WTC11 (cell line): Measurements from ENCODE around the gene EHMT1. TPM values are rescaled to one million over a fixed set of nuclear protein-coding genes. Genes with fewer than 3 reads are reported as not detected.

Experiments
- ATAC-seq: fragments of 200-7000 bp; cut with Tn5 transposase; 2 replicates; pipeline ENCODE4 v1.10.0; 2021; ENCODE audit warnings: mild to moderate bottlenecking, moderate library complexity
- CTCF ChIA-PET: fragments of 300-600 bp; sonication (Branson Sonifier 250); formaldehyde crosslinking; loops from one replicate; lab custom pipeline; 2021; ENCODE audit warnings: antibody characterized with exemption; lab: Charles Lee
- POLR2A ChIA-PET: fragments of 350-600 bp; sonication (Branson Sonifier 250); formaldehyde crosslinking; loops from one replicate; lab custom pipeline; 2021; ENCODE audit warnings: antibody characterized with exemption; lab: Charles Lee
- DNase-seq: peaks from one replicate; pipeline ENCODE4 v3.0.0; 2021; ENCODE audit warnings: low spot score
- H3K27ac Mint-ChIP-seq: 2 replicates; pipeline ENCODE4 v1.8.0; 2021; ENCODE audit warnings: mixed read lengths
- H3K27me3 Mint-ChIP-seq: 2 replicates; pipeline ENCODE4 v1.8.0; 2021; ENCODE audit warnings: low read depth, mild to moderate bottlenecking, moderate library complexity, mixed read lengths
- H3K36me3 Mint-ChIP-seq: 2 replicates; pipeline ENCODE4 v1.8.0; 2021; ENCODE audit warnings: mixed read lengths
- H3K4me1 Mint-ChIP-seq: 2 replicates; pipeline ENCODE4 v1.8.0; 2022; ENCODE audit warnings: mixed read lengths
- H3K4me3 Mint-ChIP-seq: 2 replicates; pipeline ENCODE4 v1.8.0; 2021; ENCODE audit warnings: mild to moderate bottlenecking, moderate library complexity, mixed read lengths
- H3K9me3 Mint-ChIP-seq: 2 replicates; pipeline ENCODE4 v1.8.0; 2021; ENCODE audit warnings: mixed read lengths
- ATF1 ChIP-seq: sonication (generic); formaldehyde crosslinking; IDR thresholded peaks from 2 replicates; pipeline ENCODE4 v1.8.1; 2023; ENCODE audit warnings: mild to moderate bottlenecking, moderate library complexity, missing genetic modification reagents
- ELF4 ChIP-seq: sonication (generic); formaldehyde crosslinking; IDR thresholded peaks from 2 replicates; pipeline ENCODE4 v1.8.1; 2022; ENCODE audit warnings: low read depth, mild to moderate bottlenecking, moderate library complexity, missing genetic modification reagents
- GRHL2 ChIP-seq: fragments of 250-450 bp; sonication (Bioruptor Pico); IDR thresholded peaks from 2 replicates; pipeline ENCODE4 v1.8.0; 2022; ENCODE audit warnings: mild to moderate bottlenecking, moderate library complexity; ENCODE audit not compliant: insufficient replicate concordance, severe bottlenecking
- IRF2 ChIP-seq: sonication (generic); formaldehyde crosslinking; IDR thresholded peaks from 2 replicates; pipeline ENCODE4 v1.8.0; 2022; ENCODE audit warnings: low read depth, missing genetic modification reagents, borderline replicate concordance
- JAZF1 ChIP-seq: fragments of 250-450 bp; sonication (Bioruptor Pico); IDR thresholded peaks from 2 replicates; pipeline ENCODE4 v1.9.0; 2021; ENCODE audit warnings: moderate library complexity, mild to moderate bottlenecking, inconsistent platforms
- NFE2L1 ChIP-seq: sonication (generic); formaldehyde crosslinking; IDR thresholded peaks from 2 replicates; pipeline ENCODE4 v1.8.1; 2023; ENCODE audit warnings: missing genetic modification reagents
- TCF7 ChIP-seq: sonication (generic); formaldehyde crosslinking; IDR thresholded peaks from 2 replicates; pipeline ENCODE4 v1.8.0; 2022; ENCODE audit warnings: mild to moderate bottlenecking, low read depth, missing genetic modification reagents, moderate library complexity
- TEAD4 ChIP-seq: sonication (generic); formaldehyde crosslinking; IDR thresholded peaks from 2 replicates; pipeline ENCODE4 v1.8.0; 2022; ENCODE audit warnings: mild to moderate bottlenecking, missing genetic modification reagents
- ZBTB21 ChIP-seq: sonication (generic); formaldehyde crosslinking; IDR thresholded peaks from 2 replicates; pipeline ENCODE4 v1.8.1; 2023; ENCODE audit warnings: mild to moderate bottlenecking, missing genetic modification reagents, borderline replicate concordance
- ZNF121 ChIP-seq: sonication (generic); formaldehyde crosslinking; IDR thresholded peaks from 2 replicates; pipeline ENCODE4 v1.8.0; 2023; ENCODE audit warnings: missing genetic modification reagents
- ZNF263 ChIP-seq: sonication (generic); formaldehyde crosslinking; IDR thresholded peaks from 2 replicates; pipeline ENCODE4 v1.8.1; 2022; ENCODE audit warnings: low read depth, mild to moderate bottlenecking, moderate library complexity, missing genetic modification reagents
- ZNF416 ChIP-seq: fragments of 250-450 bp; sonication (Bioruptor Pico); IDR thresholded peaks from 2 replicates; pipeline ENCODE4 v1.9.0; 2021; ENCODE audit warnings: mild to moderate bottlenecking, inconsistent platforms
- total RNA-seq: library from RNA; stranded (reverse); gene quantifications from 3 replicates; pipeline ENCODE4 v1.2.3, GENCODE V29; 2021
- TF ChIP-seq, protein P1 (sequence below): sonication (generic); formaldehyde crosslinking; IDR thresholded peaks from 2 replicates; pipeline ENCODE4 v1.8.1; 2022; ENCODE audit warnings: low read depth, mild to moderate bottlenecking, moderate library complexity, missing genetic modification reagents, borderline replicate concordance
- TF ChIP-seq, protein P2 (sequence below): sonication (generic); formaldehyde crosslinking; IDR thresholded peaks from 2 replicates; pipeline ENCODE4 v1.8.0; 2022; ENCODE audit warnings: missing genetic modification reagents
- TF ChIP-seq, protein P3 (sequence below): sonication (generic); formaldehyde crosslinking; IDR thresholded peaks from 2 replicates; pipeline ENCODE4 v1.8.1; 2023; ENCODE audit warnings: mild to moderate bottlenecking, missing genetic modification reagents, borderline replicate concordance
- TF ChIP-seq, protein P4 (sequence below): fragments of 250-450 bp; sonication (Bioruptor Pico); IDR thresholded peaks from 2 replicates; pipeline ENCODE4 v1.9.0; 2021; ENCODE audit warnings: moderate library complexity, mild to moderate bottlenecking, inconsistent platforms, borderline replicate concordance
- TF ChIP-seq, protein P5 (sequence below): sonication (generic); formaldehyde crosslinking; IDR thresholded peaks from 2 replicates; pipeline ENCODE4 v1.8.1; 2023; ENCODE audit warnings: mild to moderate bottlenecking, missing genetic modification reagents
- TF ChIP-seq, protein P6 (sequence below): sonication (generic); formaldehyde crosslinking; IDR thresholded peaks from 2 replicates; pipeline ENCODE4 v1.8.1; 2022; ENCODE audit warnings: mild to moderate bottlenecking, missing genetic modification reagents, moderate library complexity, borderline replicate concordance
- TF ChIP-seq, protein P7 (sequence below): sonication (generic); formaldehyde crosslinking; IDR thresholded peaks from 2 replicates; pipeline ENCODE4 v1.8.1; 2023; ENCODE audit warnings: mild to moderate bottlenecking, missing genetic modification reagents

Gene EHMT1
- total RNA-seq, 1 experiment from 2014 or later = 170 TPM

DNA sequence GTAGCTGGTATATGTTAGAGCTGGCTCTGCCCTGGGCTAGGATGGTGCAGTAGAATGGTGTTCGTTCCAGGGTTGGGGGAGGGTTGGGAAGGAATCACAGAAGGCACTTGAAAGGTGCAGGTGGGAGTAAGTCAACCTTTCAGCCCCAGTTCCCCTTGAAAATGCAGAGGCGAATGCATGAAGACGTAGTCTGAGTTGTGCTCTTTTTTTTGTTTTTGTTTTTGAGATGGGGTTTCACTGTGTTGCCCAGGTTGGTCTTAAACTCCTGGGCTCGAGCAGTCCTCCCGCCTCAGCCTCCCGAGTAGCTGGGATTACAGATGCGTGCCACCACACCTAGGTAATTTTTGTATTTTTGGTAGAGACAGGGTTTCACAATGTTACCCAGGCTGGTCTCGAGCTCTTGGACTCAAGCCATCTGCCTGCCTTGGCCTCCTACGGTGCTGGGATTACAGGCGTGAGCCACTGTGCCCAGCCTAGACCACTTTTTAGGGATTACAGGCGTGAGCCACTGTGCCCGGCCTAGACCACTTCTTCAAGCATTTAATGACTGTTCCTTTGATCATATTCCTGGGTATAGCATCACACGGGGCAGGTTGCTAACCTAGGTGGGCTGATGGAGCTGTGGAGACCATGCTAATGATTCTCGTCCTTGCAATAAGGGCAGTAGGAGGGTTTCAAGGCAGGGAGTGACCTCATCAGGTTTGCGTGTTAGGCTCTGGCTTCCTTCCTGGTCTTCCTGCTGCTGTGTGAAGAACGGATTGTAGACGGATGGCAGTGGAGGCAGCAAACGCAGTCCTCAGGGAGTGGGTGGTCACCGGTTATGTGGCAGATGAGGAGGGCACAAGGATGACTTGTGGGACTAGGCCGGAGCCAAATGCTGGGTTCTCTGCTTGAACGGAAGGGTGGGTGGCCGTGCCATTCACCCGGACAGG lies 13.7 kb downstream of the EHMT1 start:
- TF ChIP-seq TEAD4 (CRISPR knock-in tag) (no peak), NFE2L1 (CRISPR knock-in tag) (no peak)
- TF ChIP-seq, all 79 proteins: peak for 0
- H3K27me3 Mint-ChIP-seq = no peaks in the 10 kb centered on the region
- peaks cover 48% of the 10 kb centered on the region for H3K4me1 Mint-ChIP-seq
- H3K9me3 Mint-ChIP-seq = no peaks in the 10 kb centered on the region
- no peak for DNase-seq
- peaks cover 3% of the 10 kb centered on the region; the same call in 1 of the 2 replicates for H3K36me3 Mint-ChIP-seq
- H3K27ac Mint-ChIP-seq = peak overlapping the region; percentile 88
- ChIA-PET POLR2A (no interaction called here), CTCF (interaction anchor here (1.6 to 1.9 kb wide), 2 partner anchors 41 to 63 kb away, joined by 5 read pairs; no protein-coding TSS in a partner anchor)
- no peak for ATAC-seq
- H3K4me3 Mint-ChIP-seq = no peak overlapping the region

DNA sequence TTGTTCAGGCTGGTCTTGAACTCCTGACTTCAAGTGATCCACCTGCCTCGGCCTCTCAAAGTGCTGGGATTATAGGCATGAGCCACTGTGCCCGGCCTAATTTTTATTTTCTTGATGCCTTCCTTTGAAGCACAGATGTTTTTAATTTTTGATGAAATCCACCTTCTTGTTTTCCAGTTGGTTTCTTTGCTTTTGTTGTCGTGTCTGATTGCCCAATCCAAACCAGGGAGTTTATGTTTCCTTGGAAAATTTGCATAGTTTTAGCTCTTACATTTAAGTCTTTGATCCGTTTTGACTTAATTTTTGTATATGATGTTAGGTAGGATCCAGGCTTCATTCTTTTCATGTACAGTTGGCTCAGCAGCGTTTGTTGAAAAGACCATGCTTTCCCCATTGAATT lies 15.2 kb downstream of the EHMT1 start:
- ChIA-PET POLR2A (no interaction called here), CTCF (no interaction called here)
- H3K4me1 Mint-ChIP-seq = peaks cover 39% of the 10 kb centered on the region
- H3K4me3 Mint-ChIP-seq = no peak overlapping the region
- H3K27ac Mint-ChIP-seq = peak overlapping the region; percentile 52
- H3K36me3 Mint-ChIP-seq = peaks cover 3% of the 10 kb centered on the region; the same call in 1 of the 2 replicates
- no peaks in the 10 kb centered on the region for H3K9me3 Mint-ChIP-seq
- H3K27me3 Mint-ChIP-seq = no peaks in the 10 kb centered on the region; the same call in 1 of the 2 replicates
- no peak for DNase-seq
- no peak for ATAC-seq
- TF ChIP-seq IRF2 (CRISPR knock-in tag) (no peak), ZNF121 (no peak), ZBTB21 (CRISPR knock-in tag) (no peak), JAZF1 (CRISPR knock-in tag) (no peak), GRHL2 (no peak), ATF1 (CRISPR knock-in tag) (no peak), ZNF416 (CRISPR knock-in tag) (no peak), TCF7 (CRISPR knock-in tag) (no peak), ELF4 (CRISPR knock-in tag) (no peak), ZNF263 (CRISPR knock-in tag) (no peak)
- TF ChIP-seq, protein P1, sequence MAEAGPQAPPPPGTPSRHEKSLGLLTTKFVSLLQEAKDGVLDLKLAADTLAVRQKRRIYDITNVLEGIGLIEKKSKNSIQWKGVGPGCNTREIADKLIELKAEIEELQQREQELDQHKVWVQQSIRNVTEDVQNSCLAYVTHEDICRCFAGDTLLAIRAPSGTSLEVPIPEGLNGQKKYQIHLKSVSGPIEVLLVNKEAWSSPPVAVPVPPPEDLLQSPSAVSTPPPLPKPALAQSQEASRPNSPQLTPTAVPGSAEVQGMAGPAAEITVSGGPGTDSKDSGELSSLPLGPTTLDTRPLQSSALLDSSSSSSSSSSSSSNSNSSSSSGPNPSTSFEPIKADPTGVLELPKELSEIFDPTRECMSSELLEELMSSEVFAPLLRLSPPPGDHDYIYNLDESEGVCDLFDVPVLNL (CRISPR knock-in tag) = no peak
- TF ChIP-seq, protein P2, sequence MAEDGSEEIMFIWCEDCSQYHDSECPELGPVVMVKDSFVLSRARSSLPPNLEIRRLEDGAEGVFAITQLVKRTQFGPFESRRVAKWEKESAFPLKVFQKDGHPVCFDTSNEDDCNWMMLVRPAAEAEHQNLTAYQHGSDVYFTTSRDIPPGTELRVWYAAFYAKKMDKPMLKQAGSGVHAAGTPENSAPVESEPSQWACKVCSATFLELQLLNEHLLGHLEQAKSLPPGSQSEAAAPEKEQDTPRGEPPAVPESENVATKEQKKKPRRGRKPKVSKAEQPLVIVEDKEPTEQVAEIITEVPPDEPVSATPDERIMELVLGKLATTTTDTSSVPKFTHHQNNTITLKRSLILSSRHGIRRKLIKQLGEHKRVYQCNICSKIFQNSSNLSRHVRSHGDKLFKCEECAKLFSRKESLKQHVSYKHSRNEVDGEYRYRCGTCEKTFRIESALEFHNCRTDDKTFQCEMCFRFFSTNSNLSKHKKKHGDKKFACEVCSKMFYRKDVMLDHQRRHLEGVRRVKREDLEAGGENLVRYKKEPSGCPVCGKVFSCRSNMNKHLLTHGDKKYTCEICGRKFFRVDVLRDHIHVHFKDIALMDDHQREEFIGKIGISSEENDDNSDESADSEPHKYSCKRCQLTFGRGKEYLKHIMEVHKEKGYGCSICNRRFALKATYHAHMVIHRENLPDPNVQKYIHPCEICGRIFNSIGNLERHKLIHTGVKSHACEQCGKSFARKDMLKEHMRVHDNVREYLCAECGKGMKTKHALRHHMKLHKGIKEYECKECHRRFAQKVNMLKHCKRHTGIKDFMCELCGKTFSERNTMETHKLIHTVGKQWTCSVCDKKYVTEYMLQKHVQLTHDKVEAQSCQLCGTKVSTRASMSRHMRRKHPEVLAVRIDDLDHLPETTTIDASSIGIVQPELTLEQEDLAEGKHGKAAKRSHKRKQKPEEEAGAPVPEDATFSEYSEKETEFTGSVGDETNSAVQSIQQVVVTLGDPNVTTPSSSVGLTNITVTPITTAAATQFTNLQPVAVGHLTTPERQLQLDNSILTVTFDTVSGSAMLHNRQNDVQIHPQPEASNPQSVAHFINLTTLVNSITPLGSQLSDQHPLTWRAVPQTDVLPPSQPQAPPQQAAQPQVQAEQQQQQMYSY = no peak
- TF ChIP-seq, protein P3, sequence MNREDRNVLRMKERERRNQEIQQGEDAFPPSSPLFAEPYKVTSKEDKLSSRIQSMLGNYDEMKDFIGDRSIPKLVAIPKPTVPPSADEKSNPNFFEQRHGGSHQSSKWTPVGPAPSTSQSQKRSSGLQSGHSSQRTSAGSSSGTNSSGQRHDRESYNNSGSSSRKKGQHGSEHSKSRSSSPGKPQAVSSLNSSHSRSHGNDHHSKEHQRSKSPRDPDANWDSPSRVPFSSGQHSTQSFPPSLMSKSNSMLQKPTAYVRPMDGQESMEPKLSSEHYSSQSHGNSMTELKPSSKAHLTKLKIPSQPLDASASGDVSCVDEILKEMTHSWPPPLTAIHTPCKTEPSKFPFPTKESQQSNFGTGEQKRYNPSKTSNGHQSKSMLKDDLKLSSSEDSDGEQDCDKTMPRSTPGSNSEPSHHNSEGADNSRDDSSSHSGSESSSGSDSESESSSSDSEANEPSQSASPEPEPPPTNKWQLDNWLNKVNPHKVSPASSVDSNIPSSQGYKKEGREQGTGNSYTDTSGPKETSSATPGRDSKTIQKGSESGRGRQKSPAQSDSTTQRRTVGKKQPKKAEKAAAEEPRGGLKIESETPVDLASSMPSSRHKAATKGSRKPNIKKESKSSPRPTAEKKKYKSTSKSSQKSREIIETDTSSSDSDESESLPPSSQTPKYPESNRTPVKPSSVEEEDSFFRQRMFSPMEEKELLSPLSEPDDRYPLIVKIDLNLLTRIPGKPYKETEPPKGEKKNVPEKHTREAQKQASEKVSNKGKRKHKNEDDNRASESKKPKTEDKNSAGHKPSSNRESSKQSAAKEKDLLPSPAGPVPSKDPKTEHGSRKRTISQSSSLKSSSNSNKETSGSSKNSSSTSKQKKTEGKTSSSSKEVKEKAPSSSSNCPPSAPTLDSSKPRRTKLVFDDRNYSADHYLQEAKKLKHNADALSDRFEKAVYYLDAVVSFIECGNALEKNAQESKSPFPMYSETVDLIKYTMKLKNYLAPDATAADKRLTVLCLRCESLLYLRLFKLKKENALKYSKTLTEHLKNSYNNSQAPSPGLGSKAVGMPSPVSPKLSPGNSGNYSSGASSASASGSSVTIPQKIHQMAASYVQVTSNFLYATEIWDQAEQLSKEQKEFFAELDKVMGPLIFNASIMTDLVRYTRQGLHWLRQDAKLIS (CRISPR knock-in tag) = no peak
- TF ChIP-seq, protein P4, sequence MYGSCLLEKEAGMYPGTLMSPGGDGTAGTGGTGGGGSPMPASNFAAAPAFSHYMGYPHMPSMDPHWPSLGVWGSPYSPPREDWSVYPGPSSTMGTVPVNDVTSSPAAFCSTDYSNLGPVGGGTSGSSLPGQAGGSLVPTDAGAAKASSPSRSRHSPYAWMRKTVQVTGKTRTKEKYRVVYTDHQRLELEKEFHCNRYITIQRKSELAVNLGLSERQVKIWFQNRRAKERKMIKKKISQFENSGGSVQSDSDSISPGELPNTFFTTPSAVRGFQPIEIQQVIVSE (CRISPR knock-in tag) = no peak
- TF ChIP-seq, protein P5, sequence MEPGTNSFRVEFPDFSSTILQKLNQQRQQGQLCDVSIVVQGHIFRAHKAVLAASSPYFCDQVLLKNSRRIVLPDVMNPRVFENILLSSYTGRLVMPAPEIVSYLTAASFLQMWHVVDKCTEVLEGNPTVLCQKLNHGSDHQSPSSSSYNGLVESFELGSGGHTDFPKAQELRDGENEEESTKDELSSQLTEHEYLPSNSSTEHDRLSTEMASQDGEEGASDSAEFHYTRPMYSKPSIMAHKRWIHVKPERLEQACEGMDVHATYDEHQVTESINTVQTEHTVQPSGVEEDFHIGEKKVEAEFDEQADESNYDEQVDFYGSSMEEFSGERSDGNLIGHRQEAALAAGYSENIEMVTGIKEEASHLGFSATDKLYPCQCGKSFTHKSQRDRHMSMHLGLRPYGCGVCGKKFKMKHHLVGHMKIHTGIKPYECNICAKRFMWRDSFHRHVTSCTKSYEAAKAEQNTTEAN = no peak
- TF ChIP-seq, protein P6, sequence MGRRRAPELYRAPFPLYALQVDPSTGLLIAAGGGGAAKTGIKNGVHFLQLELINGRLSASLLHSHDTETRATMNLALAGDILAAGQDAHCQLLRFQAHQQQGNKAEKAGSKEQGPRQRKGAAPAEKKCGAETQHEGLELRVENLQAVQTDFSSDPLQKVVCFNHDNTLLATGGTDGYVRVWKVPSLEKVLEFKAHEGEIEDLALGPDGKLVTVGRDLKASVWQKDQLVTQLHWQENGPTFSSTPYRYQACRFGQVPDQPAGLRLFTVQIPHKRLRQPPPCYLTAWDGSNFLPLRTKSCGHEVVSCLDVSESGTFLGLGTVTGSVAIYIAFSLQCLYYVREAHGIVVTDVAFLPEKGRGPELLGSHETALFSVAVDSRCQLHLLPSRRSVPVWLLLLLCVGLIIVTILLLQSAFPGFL (CRISPR knock-in tag) = no peak
- TF ChIP-seq, protein P7, sequence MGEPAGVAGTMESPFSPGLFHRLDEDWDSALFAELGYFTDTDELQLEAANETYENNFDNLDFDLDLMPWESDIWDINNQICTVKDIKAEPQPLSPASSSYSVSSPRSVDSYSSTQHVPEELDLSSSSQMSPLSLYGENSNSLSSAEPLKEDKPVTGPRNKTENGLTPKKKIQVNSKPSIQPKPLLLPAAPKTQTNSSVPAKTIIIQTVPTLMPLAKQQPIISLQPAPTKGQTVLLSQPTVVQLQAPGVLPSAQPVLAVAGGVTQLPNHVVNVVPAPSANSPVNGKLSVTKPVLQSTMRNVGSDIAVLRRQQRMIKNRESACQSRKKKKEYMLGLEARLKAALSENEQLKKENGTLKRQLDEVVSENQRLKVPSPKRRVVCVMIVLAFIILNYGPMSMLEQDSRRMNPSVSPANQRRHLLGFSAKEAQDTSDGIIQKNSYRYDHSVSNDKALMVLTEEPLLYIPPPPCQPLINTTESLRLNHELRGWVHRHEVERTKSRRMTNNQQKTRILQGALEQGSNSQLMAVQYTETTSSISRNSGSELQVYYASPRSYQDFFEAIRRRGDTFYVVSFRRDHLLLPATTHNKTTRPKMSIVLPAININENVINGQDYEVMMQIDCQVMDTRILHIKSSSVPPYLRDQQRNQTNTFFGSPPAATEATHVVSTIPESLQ (CRISPR knock-in tag) = no peak
